WTC11 (cell line): ENCODE results near the gene CA10.

ENCODE experiments used
- CREM ChIP-seq: sonication (generic); formaldehyde crosslinking; IDR thresholded peaks from 2 replicates; pipeline ENCODE4 v1.8.1; 2022; ENCODE audit warnings: mild to moderate bottlenecking, missing genetic modification reagents, moderate library complexity
- ETV6 ChIP-seq: sonication (generic); formaldehyde crosslinking; IDR thresholded peaks from 2 replicates; pipeline ENCODE4 v1.8.1; 2022; ENCODE audit warnings: mild to moderate bottlenecking, missing genetic modification reagents
- FOXJ3 ChIP-seq: sonication (generic); formaldehyde crosslinking; IDR thresholded peaks from 2 replicates; pipeline ENCODE4 v1.9.0; 2021; ENCODE audit warnings: missing genetic modification reagents, mild to moderate bottlenecking, borderline replicate concordance
- GABPB1 ChIP-seq: sonication (generic); formaldehyde crosslinking; IDR thresholded peaks from 2 replicates; pipeline ENCODE4 v1.8.1; 2023; ENCODE audit warnings: mild to moderate bottlenecking, missing genetic modification reagents
- RORB ChIP-seq: fragments of 250-450 bp; sonication (Bioruptor Pico); IDR thresholded peaks from 2 replicates; pipeline ENCODE4 v1.9.0; 2021; ENCODE audit warnings: mild to moderate bottlenecking
- TEAD1 ChIP-seq: sonication (generic); formaldehyde crosslinking; IDR thresholded peaks from 2 replicates; pipeline ENCODE4 v1.8.0; 2022; ENCODE audit warnings: mild to moderate bottlenecking, missing genetic modification reagents
- TP53 ChIP-seq: sonication (generic); formaldehyde crosslinking; IDR thresholded peaks from 2 replicates; pipeline ENCODE4 v1.8.1; 2023; ENCODE audit warnings: mild to moderate bottlenecking, missing genetic modification reagents
- ZNF232 ChIP-seq: sonication (generic); formaldehyde crosslinking; IDR thresholded peaks from 2 replicates; pipeline ENCODE4 v1.8.0; 2022; ENCODE audit warnings: mild to moderate bottlenecking, missing genetic modification reagents
- ZNF317 ChIP-seq: sonication (generic); formaldehyde crosslinking; IDR thresholded peaks from 2 replicates; pipeline ENCODE4 v1.8.1; 2023; ENCODE audit warnings: low read depth, mild to moderate bottlenecking, moderate library complexity, missing genetic modification reagents, borderline replicate concordance
- TF ChIP-seq, protein P1 (sequence below): fragments of 200-600 bp; IDR thresholded peaks from 2 replicates; pipeline ENCODE4 v1.8.0; 2022; ENCODE audit warnings: antibody characterized with exemption
- TF ChIP-seq, protein P2 (sequence below): sonication (generic); formaldehyde crosslinking; IDR thresholded peaks from 2 replicates; pipeline ENCODE4 v1.8.0; 2023; ENCODE audit warnings: mild to moderate bottlenecking, missing genetic modification reagents
- TF ChIP-seq, protein P3 (sequence below): sonication (generic); formaldehyde crosslinking; IDR thresholded peaks from 2 replicates; pipeline ENCODE4 v1.8.1; 2022; ENCODE audit warnings: missing genetic modification reagents, borderline replicate concordance
- TF ChIP-seq, protein P4 (sequence below): sonication (generic); formaldehyde crosslinking; IDR thresholded peaks from 2 replicates; pipeline ENCODE4 v1.8.0; 2022; ENCODE audit warnings: mild to moderate bottlenecking, missing genetic modification reagents
- TF ChIP-seq, protein P5 (sequence below): sonication (generic); formaldehyde crosslinking; IDR thresholded peaks from 2 replicates; pipeline ENCODE4 v1.8.1; 2023; ENCODE audit warnings: mild to moderate bottlenecking, missing genetic modification reagents, moderate library complexity

DNA sequence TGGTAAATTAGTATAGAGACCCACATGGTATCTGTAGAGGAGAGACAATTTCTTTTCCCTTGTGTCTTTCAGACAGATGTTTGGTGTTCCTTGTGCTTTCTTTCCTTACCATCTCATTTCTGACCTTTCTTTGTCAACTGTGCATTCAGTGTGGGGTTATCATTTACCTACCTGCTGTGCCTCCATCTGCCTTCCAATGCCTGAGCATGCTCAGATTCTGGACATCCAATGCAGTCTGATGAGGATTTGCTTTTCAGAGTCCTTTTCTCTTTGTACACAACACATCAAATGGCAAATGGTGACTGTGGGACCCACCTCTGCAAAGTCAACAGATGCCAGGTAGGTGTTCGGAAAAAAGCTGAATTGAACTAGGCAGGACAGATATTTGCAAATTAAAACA, 364.8 kb downstream of the CA10 start:
- TF ChIP-seq FOXJ3 (no peak), TP53 (CRISPR knock-in tag) (no peak), CREM (CRISPR knock-in tag) (no peak), ZNF232 (CRISPR knock-in tag) (no peak), RORB (CRISPR knock-in tag) (no peak), TEAD1 (CRISPR knock-in tag) (no peak), GABPB1 (CRISPR knock-in tag) (no peak), ETV6 (CRISPR knock-in tag) (no peak), ZNF317 (no peak)
- TF ChIP-seq, protein P1, sequence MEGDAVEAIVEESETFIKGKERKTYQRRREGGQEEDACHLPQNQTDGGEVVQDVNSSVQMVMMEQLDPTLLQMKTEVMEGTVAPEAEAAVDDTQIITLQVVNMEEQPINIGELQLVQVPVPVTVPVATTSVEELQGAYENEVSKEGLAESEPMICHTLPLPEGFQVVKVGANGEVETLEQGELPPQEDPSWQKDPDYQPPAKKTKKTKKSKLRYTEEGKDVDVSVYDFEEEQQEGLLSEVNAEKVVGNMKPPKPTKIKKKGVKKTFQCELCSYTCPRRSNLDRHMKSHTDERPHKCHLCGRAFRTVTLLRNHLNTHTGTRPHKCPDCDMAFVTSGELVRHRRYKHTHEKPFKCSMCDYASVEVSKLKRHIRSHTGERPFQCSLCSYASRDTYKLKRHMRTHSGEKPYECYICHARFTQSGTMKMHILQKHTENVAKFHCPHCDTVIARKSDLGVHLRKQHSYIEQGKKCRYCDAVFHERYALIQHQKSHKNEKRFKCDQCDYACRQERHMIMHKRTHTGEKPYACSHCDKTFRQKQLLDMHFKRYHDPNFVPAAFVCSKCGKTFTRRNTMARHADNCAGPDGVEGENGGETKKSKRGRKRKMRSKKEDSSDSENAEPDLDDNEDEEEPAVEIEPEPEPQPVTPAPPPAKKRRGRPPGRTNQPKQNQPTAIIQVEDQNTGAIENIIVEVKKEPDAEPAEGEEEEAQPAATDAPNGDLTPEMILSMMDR = no peak
- TF ChIP-seq, protein P2, sequence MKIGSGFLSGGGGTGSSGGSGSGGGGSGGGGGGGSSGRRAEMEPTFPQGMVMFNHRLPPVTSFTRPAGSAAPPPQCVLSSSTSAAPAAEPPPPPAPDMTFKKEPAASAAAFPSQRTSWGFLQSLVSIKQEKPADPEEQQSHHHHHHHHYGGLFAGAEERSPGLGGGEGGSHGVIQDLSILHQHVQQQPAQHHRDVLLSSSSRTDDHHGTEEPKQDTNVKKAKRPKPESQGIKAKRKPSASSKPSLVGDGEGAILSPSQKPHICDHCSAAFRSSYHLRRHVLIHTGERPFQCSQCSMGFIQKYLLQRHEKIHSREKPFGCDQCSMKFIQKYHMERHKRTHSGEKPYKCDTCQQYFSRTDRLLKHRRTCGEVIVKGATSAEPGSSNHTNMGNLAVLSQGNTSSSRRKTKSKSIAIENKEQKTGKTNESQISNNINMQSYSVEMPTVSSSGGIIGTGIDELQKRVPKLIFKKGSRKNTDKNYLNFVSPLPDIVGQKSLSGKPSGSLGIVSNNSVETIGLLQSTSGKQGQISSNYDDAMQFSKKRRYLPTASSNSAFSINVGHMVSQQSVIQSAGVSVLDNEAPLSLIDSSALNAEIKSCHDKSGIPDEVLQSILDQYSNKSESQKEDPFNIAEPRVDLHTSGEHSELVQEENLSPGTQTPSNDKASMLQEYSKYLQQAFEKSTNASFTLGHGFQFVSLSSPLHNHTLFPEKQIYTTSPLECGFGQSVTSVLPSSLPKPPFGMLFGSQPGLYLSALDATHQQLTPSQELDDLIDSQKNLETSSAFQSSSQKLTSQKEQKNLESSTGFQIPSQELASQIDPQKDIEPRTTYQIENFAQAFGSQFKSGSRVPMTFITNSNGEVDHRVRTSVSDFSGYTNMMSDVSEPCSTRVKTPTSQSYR (CRISPR knock-in tag) = no peak
- TF ChIP-seq, protein P3, sequence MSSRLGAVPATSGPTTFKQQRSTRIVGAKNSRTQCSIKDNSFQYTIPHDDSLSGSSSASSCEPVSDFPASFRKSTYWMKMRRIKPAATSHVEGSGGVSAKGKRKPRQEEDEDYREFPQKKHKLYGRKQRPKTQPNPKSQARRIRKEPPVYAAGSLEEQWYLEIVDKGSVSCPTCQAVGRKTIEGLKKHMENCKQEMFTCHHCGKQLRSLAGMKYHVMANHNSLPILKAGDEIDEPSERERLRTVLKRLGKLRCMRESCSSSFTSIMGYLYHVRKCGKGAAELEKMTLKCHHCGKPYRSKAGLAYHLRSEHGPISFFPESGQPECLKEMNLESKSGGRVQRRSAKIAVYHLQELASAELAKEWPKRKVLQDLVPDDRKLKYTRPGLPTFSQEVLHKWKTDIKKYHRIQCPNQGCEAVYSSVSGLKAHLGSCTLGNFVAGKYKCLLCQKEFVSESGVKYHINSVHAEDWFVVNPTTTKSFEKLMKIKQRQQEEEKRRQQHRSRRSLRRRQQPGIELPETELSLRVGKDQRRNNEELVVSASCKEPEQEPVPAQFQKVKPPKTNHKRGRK (CRISPR knock-in tag) = no peak
- TF ChIP-seq, protein P4, sequence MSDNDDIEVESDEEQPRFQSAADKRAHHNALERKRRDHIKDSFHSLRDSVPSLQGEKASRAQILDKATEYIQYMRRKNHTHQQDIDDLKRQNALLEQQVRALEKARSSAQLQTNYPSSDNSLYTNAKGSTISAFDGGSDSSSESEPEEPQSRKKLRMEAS = no peak
- TF ChIP-seq, protein P5, sequence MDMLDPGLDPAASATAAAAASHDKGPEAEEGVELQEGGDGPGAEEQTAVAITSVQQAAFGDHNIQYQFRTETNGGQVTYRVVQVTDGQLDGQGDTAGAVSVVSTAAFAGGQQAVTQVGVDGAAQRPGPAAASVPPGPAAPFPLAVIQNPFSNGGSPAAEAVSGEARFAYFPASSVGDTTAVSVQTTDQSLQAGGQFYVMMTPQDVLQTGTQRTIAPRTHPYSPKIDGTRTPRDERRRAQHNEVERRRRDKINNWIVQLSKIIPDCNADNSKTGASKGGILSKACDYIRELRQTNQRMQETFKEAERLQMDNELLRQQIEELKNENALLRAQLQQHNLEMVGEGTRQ (CRISPR knock-in tag) = no peak
